Parathyroid adenoma (tissue), 2 donors: ENCODE results near the gene LSAMP.

Source experiments
- H2AFZ ChIP-seq: fragments of 300-600 bp; sonication (generic); one replicate; pipeline ENCODE4 v1.7.0; 2017; ENCODE audit warnings: antibody characterized with exemption, mild to moderate bottlenecking
- H3K27ac ChIP-seq: fragments of 300-600 bp; sonication (generic); one replicate; pipeline ENCODE4 v1.7.0; 2017
- H3K27me3 ChIP-seq: fragments of 300-600 bp; sonication (generic); one replicate; pipeline ENCODE4 v1.7.0; 2017; ENCODE audit warnings: low read length; ENCODE audit not compliant: control insufficient read depth, insufficient read depth
- H3K36me3 ChIP-seq: fragments of 300-600 bp; sonication (generic); one replicate; pipeline ENCODE4 v1.7.0; 2017; ENCODE audit warnings: low read length; ENCODE audit not compliant: control insufficient read depth, insufficient read depth
- H3K4me1 ChIP-seq: fragments of 300-600 bp; sonication (generic); one replicate; pipeline ENCODE4 v1.7.0; 2017; ENCODE audit warnings: control low read depth
- H3K4me2 ChIP-seq: fragments of 300-600 bp; sonication (generic); one replicate; pipeline ENCODE4 v1.7.0; 2017; ENCODE audit warnings: low read length
- H3K4me3 ChIP-seq: fragments of 300-600 bp; sonication (generic); one replicate; pipeline ENCODE4 v1.7.0; 2017; ENCODE audit warnings: low read depth, low read length
- H3K79me2 ChIP-seq: fragments of 300-600 bp; sonication (generic); one replicate; pipeline ENCODE4 v1.7.0; 2017; ENCODE audit warnings: control low read depth
- H3K9ac ChIP-seq: fragments of 300-600 bp; sonication (generic); one replicate; pipeline ENCODE4 v1.7.0; 2017; ENCODE audit warnings: mild to moderate bottlenecking
- H3K9me3 ChIP-seq: fragments of 300-600 bp; sonication (generic); one replicate; pipeline ENCODE4 v1.7.0; 2017; ENCODE audit warnings: low read length; ENCODE audit not compliant: control insufficient read depth
- TF ChIP-seq, protein P1 (sequence below): fragments of 300-600 bp; sonication (generic); IDR thresholded peaks from one replicate; pipeline ENCODE4 v1.7.0; 2017; ENCODE audit warnings: antibody characterized with exemption, mild to moderate bottlenecking
- donor health status: primary hyperparathyroidism.

LSAMP gene

GRCh38 chr3:116464276-116464798, 19.1 kb upstream of the LSAMP start:
- no peaks in the 10 kb centered on the region for H3K79me2 ChIP-seq
- H3K36me3 ChIP-seq = no peaks in the 10 kb centered on the region
- no peaks in the 10 kb centered on the region for H3K9me3 ChIP-seq
- H3K4me2 ChIP-seq = no peak overlapping the region
- TF ChIP-seq, protein P1, sequence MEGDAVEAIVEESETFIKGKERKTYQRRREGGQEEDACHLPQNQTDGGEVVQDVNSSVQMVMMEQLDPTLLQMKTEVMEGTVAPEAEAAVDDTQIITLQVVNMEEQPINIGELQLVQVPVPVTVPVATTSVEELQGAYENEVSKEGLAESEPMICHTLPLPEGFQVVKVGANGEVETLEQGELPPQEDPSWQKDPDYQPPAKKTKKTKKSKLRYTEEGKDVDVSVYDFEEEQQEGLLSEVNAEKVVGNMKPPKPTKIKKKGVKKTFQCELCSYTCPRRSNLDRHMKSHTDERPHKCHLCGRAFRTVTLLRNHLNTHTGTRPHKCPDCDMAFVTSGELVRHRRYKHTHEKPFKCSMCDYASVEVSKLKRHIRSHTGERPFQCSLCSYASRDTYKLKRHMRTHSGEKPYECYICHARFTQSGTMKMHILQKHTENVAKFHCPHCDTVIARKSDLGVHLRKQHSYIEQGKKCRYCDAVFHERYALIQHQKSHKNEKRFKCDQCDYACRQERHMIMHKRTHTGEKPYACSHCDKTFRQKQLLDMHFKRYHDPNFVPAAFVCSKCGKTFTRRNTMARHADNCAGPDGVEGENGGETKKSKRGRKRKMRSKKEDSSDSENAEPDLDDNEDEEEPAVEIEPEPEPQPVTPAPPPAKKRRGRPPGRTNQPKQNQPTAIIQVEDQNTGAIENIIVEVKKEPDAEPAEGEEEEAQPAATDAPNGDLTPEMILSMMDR = no peak
- no peak overlapping the region for H3K9ac ChIP-seq
- H3K4me1 ChIP-seq = no peaks in the 10 kb centered on the region
- H2AFZ ChIP-seq = no peak overlapping the region
- no peak overlapping the region for H3K4me3 ChIP-seq
- no peak overlapping the region for H3K27ac ChIP-seq
- no peaks in the 10 kb centered on the region for H3K27me3 ChIP-seq

- H3K27ac ChIP-seq = no peak overlapping the region
- no peaks in the 10 kb centered on the region for H3K27me3 ChIP-seq
- H3K4me2 ChIP-seq = no peak overlapping the region
- no peak overlapping the region for H3K4me3 ChIP-seq
- H3K36me3 ChIP-seq = no peaks in the 10 kb centered on the region
- no peaks in the 10 kb centered on the region for H3K4me1 ChIP-seq
- H3K9ac ChIP-seq = no peak overlapping the region
- TF ChIP-seq, protein P1 = peak; percentile 22
- no peaks in the 10 kb centered on the region for H3K9me3 ChIP-seq
- H3K79me2 ChIP-seq = no peaks in the 10 kb centered on the region
- H2AFZ ChIP-seq = no peak overlapping the region
These were observed 8.5 kb upstream of the LSAMP start for GRCh38 chr3:116453666-116454346.

- H3K36me3 ChIP-seq = no peaks in the 10 kb centered on the region
- H3K4me3 ChIP-seq = no peak overlapping the region
- TF ChIP-seq, protein P1 = no peak
- no peak overlapping the region for H3K27ac ChIP-seq
- no peak overlapping the region for H3K4me2 ChIP-seq
- no peaks in the 10 kb centered on the region for H3K9me3 ChIP-seq
- H2AFZ ChIP-seq = no peak overlapping the region
- no peaks in the 10 kb centered on the region for H3K27me3 ChIP-seq
- no peaks in the 10 kb centered on the region for H3K4me1 ChIP-seq
- no peak overlapping the region for H3K9ac ChIP-seq
- no peaks in the 10 kb centered on the region for H3K79me2 ChIP-seq
These were observed 4.5 kb upstream of the LSAMP start for GRCh38 chr3:116449546-116450350.

GRCh38 chr3:116445990-116446389, 703 bp upstream of the LSAMP start:
- H3K4me1 ChIP-seq = no peaks in the 10 kb centered on the region

More at GRCh38 chr3:116445990-116446389, 703 bp upstream of the LSAMP start:
- Histone ChIP-seq H3K9ac (no peak overlapping the region), H3K4me2 (no peak overlapping the region), H3K27me3 (no peaks in the 10 kb centered on the region), H3K79me2 (no peaks in the 10 kb centered on the region), H3K9me3 (no peaks in the 10 kb centered on the region), H2AFZ (no peak overlapping the region), H3K4me3 (no peak overlapping the region), H3K27ac (no peak overlapping the region), H3K36me3 (no peaks in the 10 kb centered on the region)
- TF ChIP-seq, protein P1 = no peak
